GM21423 (cell line): ENCODE results near the gene SH2D4B.

Source experiments
- ATAC-seq: cut with Tn5 transposase; IDR thresholded peaks from one replicate; pipeline ENCODE4 v1.9.1; 2021; ENCODE audit warnings: mild to moderate bottlenecking, moderate library complexity; ENCODE audit not compliant: unreplicated experiment

SH2D4B gene

DNA sequence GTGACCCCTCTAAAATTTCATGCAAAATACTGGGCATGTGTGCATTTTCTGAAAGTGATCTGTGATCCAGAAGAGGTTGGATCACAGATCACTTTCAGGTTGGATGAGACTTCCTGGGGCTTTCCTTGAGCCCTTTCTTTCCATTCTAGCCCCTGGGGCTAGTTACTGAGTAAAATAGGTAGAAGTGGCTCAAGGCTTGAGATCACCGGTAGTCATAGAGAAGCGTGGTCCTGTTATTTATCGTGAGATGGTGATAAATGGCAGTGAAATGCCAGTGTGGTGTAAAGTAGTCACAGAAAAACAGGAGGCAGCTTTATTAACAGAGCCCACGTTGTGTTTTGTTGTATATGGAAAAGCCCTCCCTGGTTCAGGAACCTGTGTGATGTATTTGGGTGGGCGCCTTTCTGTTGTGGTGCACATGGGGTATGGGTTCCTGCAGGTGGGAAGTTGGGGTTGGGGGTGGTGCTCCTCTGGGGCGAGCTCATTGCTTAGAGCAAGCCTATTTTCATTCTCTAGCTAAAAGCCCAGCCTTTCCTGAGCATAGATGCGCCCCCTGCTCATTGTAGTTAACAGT is 34.0 kb upstream of the SH2D4B start:
- ATAC-seq = no peak

DNA sequence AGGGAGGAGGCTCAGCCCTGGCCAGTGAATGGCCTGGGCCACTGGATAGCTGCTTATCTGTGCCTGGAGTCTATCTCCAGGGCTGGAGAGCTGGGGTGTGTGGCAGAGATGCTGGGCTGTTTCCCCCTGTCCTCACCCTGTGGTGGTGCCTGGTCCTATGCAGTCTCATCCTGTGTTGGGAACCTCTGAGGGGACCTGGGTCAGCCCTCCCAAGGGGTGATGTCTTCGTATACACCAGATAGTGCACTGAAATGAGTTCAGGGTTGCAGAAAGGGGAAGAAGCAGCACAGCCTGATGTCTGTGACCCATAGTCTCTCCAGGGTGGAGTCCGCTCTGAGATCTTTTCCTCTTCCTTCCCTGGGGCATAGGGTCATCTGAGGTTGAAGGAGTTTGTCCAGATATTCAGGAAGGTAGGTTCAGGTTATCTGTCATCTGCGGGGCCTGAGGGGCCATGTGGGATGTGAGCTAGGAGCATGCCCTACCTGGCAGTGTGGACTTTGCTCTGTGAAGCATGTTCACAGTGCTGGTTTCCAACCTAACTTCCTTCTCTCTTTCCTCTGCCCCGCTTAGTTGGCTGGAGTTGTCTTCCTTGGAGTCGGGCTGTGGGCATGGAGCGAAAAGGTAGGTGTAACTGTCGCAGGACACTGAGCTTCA is 33.4 kb upstream of the SH2D4B start:
- no peak for ATAC-seq

DNA sequence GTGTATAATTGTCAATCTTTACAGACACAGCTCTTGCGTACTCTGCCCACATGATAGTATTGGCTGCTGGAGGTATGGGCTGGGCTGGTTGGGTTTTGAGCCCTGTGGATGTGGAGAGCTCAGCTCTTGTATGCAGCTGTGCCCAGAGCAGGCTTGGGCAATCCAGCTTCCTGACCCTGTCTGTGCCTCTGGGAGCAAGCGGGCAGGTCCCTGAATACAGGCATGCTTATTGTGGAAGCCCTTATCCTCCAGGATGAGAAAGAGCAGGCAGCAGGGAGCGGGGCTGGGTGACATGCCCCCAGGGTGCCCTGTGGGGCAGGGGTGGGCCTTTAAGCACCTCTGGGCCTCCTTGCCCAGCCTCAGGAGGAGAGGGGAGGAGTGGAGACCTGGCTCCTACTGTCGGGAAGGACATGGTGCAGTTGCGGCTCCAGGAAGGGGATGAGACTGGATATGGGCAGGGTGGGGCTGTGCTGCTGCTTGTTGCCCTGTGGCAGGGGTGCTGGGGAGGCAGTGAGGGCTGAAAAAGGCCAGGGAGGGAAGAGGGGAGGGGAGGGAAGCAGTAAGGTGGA is 32.7 kb upstream of the SH2D4B start:
- no peak for ATAC-seq

DNA sequence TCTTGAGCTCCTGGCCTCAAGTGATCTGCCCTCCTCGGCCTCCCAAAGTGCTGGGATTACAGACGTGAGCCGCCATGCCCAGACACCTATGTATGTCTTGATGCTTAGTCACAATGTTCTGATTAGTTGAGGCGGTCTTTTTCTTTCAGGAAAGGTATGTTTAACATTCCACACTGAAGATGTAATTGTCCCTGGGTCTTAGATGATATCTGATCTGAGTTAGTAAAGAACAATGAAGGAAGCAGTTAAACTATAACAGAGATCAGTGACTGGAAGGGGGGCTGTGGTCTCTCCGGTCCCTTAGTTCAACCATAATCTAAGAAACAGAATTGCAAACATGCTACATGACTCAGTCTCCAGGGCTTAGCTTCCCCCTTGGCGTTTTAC is 31.5 kb upstream of the SH2D4B start:
- no peak for ATAC-seq

DNA sequence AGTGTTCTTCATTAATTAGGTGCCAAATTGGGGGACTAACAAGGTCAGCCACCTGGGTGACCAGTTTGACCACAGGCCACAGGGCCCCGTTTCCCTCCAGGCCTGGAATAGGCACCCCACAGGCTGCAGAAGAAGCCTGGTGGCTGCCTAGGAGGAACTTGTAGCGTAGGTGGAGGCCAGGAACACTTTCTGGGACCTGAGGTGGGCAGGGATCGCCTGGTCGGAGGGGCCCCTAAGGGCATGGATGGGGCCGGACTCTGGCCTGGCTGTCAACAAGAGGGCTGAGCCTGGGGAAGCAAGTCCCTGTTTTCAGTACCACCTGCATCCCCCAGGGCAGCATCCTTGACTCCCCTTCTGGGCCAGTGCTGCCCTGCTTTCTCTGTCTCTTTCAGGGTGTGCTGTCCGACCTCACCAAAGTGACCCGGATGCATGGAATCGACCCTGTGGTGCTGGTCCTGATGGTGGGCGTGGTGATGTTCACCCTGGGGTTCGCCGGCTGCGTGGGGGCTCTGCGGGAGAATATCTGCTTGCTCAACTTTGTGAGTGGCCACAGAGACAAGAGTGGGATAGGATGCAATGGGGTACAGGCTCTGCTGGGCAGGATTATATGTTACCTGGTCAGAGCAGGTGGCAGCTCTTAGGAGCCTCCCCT is 30.7 kb upstream of the SH2D4B start:
- ATAC-seq = no peak

DNA sequence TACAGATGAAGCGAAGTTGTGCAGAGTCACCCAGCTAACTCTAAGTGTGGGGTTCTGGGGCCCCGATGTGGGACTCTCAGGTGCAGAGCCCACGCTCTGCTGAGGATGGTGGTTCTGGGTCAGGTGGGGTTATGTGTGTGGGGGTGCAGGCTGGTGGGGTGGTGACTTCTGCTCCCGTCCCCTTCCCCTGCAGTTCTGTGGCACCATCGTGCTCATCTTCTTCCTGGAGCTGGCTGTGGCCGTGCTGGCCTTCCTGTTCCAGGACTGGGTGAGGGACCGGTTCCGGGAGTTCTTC is 28.6 kb upstream of the SH2D4B start:
- ATAC-seq = no peak

DNA sequence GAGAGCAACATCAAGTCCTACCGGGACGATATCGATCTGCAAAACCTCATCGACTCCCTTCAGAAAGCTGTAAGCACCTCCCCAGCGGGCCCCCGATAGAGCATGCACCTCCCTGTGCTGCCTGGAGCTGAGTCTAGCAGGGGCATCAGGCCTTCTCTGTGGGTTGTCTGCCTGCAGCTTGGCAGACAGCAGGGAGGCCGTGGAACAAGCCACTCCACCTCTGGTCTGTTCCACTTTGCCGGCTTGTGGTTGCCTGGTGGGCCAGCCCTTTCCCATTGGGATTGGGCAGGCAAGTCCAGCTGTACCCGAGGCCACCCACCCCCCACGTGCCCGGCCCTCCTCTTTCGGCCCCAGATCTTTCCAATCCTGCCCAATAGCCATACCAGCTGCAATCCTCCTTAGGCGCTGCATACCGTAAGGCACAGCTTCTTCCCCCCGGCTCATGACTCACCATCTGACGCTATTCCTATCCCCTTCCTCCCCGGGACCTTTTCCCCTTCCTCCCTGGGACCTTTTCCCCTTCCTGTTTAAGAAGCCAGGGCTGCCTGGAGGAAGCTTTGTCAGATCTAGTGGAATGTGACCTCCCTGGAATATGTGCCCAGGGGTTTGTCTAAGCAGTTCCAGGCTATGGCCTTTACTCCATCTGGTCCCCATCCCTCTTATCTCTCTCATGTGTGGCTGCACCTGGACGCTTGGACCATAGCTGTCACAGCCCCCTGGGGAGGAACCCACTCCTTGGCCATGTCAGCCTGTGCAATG is 28.1 kb upstream of the SH2D4B start:
- ATAC-seq = no peak

DNA sequence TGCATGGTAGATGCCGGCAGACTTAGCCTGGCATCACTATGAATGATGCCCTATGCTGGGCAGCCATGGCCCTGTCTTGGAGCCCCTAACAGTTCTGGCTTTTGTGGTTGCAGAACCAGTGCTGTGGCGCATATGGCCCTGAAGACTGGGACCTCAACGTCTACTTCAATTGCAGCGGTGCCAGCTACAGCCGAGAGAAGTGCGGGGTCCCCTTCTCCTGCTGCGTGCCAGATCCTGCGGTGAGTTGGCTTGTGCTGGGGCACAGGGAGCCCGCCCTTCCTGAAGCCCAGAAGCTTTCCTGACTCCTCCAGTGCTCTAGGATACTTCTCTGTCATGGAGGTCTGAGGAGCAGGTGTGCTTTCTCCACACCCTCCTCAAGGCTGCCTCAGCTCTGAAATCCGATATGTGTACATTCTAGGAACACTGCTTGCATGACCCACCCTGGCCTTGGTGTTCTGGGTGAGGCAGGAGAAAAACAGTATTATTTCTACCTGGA is 25.6 kb upstream of the SH2D4B start:
- ATAC-seq = no peak

DNA sequence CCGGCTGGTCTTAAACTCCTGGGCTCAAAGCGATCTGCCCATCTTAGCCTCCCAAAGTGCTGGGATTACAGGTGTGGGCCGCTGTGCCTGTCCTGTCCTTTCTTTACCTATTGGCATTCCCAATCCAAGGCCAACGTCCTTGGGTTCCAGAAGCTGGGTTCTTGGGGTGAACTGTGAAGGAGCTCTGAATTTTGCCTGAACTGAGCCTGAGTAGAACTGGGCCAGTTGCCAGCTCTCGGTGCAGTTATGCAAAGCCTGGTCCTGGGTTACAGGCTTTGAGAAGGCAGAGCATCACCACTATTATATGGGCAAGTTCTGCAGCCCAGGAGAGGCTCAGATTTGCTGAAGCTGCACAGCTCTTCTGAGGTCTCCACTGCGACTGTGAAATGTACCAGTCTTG is 24.6 kb upstream of the SH2D4B start:
- ATAC-seq = no peak

DNA sequence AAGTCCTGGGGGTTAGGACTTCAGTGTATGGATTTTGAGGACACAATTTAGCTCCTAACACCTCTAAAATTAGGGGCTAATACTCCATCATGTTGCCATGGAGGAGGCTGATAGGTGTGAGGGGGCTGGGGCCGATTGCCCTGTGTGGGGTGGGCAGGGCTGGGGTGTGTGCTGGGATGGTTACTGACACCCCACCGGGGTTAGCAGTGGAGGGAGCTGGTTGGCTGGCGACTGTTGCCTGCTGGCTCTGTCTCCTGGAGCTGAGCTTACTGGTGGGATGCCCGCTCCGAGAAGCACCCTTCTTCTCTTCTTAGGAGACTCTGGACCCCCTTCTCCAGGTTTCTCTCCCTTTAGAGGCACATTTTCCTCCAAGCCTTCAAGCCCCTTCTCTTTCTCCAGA is 22.2 kb upstream of the SH2D4B start:
- ATAC-seq = no peak

DNA sequence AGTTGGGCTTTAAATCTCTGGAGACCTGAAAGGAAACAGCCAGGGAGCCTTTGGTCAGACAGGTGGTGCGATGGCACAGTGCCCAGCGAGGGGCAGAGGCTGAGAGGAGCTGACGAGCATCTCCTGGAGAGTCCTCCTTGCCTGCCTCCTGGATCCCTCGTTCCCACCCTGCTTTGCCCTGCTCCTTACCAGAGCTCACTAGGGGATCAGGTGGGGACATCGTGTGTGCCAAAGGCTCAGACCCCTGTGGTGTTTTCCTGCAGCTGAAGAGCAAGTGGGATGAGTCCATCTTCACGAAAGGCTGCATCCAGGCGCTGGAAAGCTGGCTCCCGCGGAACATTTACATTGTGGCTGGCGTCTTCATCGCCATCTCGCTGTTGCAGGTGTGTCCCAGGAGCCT is 21.8 kb upstream of the SH2D4B start:
- ATAC-seq = no peak

DNA sequence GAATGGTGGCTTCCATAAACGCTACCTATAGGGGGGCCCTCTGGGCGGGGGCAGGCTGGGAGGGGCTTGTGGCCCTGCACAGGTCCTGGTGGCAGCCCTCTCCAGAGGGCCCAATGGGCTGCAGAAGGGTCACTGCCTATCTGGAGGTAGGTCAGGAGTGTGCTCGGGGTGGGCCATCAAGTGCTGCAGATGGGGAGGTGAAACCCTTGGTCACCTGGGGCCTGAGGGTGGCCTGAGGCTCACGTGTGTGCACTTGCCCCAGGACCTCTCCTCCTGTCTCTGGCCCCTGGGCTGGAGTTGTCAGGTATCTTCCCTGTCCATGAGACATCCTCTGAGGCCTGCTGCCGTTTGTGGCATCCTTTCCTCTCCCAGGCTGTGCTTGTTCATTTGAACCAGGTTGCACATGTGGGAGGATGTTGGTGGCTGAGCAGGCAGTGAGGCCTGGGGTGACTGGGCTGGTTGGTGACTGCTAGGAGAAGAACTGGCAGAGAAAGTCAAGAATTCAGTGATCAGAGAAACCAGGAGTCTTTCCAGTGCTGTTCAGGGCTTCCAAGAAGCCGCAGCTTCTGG is 21.1 kb upstream of the SH2D4B start:
- no peak for ATAC-seq

DNA sequence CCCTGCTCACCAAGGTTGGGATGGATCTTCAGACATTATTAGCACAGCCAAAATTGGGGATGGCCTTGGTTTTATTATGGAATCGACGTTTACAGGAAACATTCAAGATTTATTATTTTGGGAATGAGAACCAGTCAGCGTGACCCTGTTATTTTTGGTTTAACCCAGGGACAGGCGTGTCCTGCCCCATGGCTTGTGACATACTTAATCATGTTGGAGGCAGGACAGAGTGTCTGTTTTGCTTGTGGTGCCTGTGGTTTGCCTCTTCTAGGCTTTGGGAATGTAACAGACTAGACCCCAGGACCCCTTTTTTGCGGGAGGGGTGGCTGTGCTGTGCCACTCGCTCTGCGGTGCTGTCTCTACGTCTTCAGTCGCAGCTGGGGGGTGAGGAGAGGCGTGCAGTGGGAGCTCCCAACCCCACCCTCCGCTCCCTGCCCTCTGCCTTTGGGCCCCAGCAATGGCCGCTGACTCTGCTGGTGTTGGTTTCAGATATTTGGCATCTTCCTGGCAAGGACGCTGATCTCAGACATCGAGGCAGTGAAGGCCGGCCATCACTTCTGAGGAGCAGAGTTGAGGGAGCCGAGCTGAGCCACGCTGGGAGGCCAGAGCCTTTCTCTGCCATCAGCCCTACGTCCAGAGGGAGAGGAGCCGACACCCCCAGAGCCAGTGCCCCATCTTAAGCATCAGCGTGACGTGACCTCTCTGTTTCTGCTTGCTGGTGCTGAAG is 20.1 kb upstream of the SH2D4B start:
- no peak for ATAC-seq

DNA sequence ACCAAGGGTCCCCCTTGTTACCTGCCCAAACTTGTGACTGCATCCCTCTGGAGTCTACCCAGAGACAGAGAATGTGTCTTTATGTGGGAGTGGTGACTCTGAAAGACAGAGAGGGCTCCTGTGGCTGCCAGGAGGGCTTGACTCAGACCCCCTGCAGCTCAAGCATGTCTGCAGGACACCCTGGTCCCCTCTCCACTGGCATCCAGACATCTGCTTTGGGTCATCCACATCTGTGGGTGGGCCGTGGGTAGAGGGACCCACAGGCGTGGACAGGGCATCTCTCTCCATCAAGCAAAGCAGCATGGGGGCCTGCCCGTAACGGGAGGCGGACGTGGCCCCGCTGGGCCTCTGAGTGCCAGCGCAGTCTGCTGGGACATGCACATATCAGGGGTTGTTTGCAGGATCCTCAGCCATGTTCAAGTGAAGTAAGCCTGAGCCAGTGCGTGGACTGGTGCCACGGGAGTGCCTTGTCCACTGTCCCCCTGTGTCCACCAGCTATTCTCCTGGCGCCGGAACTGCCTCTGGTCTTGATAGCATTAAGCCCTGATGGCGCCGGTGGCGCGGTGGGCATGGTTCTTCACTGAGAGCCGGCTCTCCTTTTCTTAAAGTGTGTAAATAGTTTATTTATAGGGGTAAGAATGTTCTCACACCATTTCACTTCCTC is 19.4 kb upstream of the SH2D4B start:
- no peak for ATAC-seq

DNA sequence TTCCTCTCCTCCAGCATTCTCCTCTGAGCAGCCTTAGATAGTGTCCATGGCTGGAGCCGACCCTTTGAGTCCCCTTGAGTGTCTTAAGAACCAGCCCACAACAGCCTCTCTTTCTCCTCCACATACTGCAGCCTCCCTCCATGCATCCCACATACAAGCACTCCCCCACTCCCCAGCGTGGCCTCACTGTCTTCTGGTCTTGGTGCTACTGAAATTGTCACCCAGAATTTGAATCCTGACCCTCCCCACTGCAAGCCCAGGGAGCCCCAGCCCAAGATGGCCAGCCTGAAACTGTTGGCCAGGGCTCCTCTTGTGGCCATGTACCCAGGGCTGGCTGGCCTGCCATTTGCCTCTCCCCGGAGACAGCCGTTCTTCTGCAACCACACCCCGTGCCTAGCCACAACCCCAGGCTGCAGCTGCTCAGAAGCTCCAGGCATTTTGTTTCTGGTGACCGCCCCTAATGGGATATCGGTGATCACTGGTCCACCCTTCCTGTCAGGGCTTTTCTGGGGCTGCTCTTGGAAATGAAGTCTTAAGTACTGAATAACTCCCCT is 18.8 kb upstream of the SH2D4B start:
- ATAC-seq = no peak

DNA sequence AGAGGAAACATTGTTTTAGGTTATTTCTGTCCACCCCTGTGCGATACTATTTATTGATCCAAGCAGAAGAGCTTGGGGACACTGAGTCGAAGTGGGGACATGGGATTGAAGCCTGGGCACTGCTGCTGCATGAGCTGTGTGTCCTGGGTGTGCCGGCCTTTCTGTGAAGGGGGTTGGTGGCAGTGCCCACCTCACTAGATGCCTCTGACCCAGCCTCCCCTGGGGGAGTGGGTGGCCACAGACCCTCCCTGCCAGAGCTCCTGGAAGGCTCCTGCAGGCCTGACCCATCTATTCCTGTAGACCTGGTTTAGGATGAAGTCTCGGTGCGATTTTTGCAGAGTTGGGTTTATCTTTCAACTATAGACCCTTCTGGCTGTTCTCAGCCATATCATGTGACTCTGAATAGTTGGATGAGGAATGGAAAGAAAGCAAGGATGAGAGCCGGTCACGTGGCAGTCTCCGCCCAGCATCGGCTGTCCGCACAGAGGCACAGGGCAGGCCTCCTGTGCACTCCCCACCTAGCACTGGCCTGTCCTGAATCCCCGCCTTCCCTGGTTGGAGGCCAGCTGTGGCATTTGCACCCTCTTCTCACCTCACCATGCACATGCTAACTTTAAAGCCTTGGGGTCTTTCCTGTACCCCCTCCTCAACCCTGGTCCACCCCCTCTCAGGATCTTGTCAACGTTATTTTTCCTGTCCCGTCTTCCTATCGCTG is 17.6 kb upstream of the SH2D4B start:
- ATAC-seq = no peak

DNA sequence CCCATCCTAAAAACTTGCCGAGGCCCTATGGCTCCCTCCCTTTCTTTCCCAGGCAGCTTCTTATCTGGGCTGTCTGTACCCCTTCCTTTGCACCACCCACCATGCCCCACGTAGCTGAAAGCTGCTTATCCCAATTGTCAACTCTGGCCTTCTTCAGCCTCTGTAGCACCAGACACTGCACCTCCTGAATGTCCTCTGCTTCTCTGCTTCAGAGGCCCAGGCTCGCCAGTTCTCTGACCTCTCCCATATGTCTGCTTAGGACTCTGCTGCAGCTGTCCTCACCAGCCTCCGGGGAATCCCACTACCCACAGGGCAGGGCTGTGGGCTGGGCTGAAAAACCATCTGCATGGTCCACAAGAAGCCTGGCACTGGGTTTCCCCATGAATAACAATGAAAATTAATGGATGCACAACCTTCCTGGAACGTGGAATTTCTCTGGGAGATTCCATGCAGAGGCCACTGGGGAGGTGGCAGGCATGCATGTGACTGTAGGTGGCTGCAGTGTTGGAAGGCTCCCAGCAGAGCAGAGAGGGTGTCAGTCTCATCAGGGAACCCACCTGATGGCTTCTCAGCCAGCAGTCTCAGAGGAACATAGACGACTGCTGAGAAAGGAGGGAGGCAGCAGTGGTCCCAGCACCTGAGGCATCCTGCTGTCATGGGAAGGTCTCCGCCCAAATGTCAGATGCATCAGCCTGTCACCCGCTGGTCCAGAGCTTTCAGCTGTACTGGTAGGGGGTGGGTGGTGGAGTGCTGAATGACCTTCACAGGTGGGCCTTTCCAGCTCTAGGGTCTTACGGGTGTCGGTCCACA is 16.8 kb upstream of the SH2D4B start:
- no peak for ATAC-seq

DNA sequence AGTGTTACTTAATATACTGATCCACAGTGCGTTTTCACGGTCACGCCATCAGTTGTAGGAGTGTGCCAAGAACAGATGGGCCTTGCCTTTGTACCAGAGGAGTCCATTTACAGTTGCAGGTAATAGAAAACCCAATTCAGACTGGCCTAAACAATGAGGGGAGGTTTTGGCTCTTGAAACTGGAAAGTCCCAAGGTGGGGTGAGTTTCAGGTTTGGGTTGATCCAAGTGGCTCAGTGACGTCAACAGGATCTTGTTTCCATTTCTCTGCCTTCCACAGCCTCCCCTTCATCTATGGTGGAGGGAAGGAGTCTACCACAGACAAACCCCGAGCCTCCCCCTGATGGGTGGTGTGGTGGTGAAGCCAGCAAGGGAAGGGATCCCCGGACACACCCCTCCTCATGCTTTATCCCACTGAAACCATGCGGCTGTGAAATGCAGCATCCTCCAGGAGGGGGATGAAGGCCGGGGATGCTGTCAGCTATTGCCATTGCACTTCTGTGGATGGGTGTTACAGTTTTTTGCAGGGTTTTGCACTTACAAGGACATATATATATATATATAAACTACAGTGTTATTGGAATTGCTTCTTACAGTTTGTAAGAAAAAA is 14.8 kb upstream of the SH2D4B start:
- no peak for ATAC-seq
